Mesenchymal stem cell (in vitro differentiated cells and primary cell): ENCODE results near the gene DOK7.

Experiments used
- DNase-seq: peaks from one replicate; pipeline ENCODE4 v3.0.0-alpha.2; 2013
- H2AFZ ChIP-seq: one replicate; pipeline ENCODE4 v1.6.1; 2013; ENCODE audit warnings: low read depth, mild to moderate bottlenecking, control low read depth, inconsistent platforms, low read length, moderate library complexity
- H2AK5ac ChIP-seq: 2 replicates; pipeline ENCODE4 v1.6.1; 2013; ENCODE audit warnings: low read length, moderate library complexity, mild to moderate bottlenecking, inconsistent platforms; ENCODE audit not compliant: severe bottlenecking
- H2BK120ac ChIP-seq: one replicate; pipeline ENCODE4 v1.6.1; 2013; ENCODE audit warnings: low read depth, mild to moderate bottlenecking, inconsistent platforms, low read length, moderate library complexity
- H2BK12ac ChIP-seq, 2 experiments: one replicate each; pipeline ENCODE4 v1.6.1; 2013; ENCODE audit warnings: inconsistent platforms in 2 of 2, low read length in 2 of 2, mild to moderate bottlenecking in 2 of 2, moderate library complexity in 2 of 2, control low read depth in 1 of 2
- H2BK15ac ChIP-seq: one replicate; pipeline ENCODE4 v1.6.1; 2013; ENCODE audit warnings: mild to moderate bottlenecking, low read depth, inconsistent platforms; ENCODE audit not compliant: poor library complexity, severe bottlenecking
- H2BK5ac ChIP-seq: 2 replicates; pipeline ENCODE4 v1.6.1; 2013; ENCODE audit warnings: low read depth, mild to moderate bottlenecking, low read length, control low read depth, inconsistent platforms; ENCODE audit not compliant: poor library complexity, severe bottlenecking
- H3K14ac ChIP-seq, 2 experiments: one replicate each; pipeline ENCODE4 v1.6.1; 2013; ENCODE audit warnings: inconsistent platforms in 2 of 2, low read length in 2 of 2, control low read depth in 1 of 2, mild to moderate bottlenecking in 1 of 2, moderate library complexity in 1 of 2
- H3K18ac ChIP-seq, 2 experiments: one replicate each; pipeline ENCODE4 v1.6.1; 2013; ENCODE audit warnings: inconsistent platforms in 2 of 2, low read length in 2 of 2, control low read depth in 1 of 2, low read depth in 1 of 2, mild to moderate bottlenecking in 1 of 2
- H3K23ac ChIP-seq, 2 experiments: one replicate each; pipeline ENCODE4 v1.6.1; 2013; ENCODE audit warnings: inconsistent platforms in 2 of 2, low read length in 2 of 2, mild to moderate bottlenecking in 2 of 2, moderate library complexity in 2 of 2, control low read depth in 1 of 2
- H3K27ac ChIP-seq: 2 replicates; pipeline ENCODE4 v1.5.1; 2013; ENCODE audit warnings: mild to moderate bottlenecking, moderate library complexity, low read length, control low read depth, inconsistent platforms; ENCODE audit not compliant: poor library complexity, severe bottlenecking
- H3K27me3 ChIP-seq, 2 experiments: 2 replicates each; pipeline versions ENCODE4 v1.6.1 to v1.7.0; 2013; ENCODE audit warnings: low read length in 2 of 2, mild to moderate bottlenecking in 2 of 2, moderate library complexity in 2 of 2, control low read depth in 1 of 2, inconsistent platforms in 1 of 2; ENCODE audit not compliant: control insufficient read depth in 1 of 2, insufficient read depth in 1 of 2
- H3K36me3 ChIP-seq, 2 experiments: 2 replicates each; pipeline versions ENCODE4 v1.6.1 to v1.7.0; 2013; ENCODE audit warnings: low read length in 2 of 2, control low read depth in 1 of 2, inconsistent platforms in 1 of 2, low read depth in 1 of 2, mild to moderate bottlenecking in 1 of 2; ENCODE audit not compliant: insufficient read depth in 2 of 2, control insufficient read depth in 1 of 2
- H3K4ac ChIP-seq, 2 experiments: one replicate each; pipeline ENCODE4 v1.6.1; 2013; ENCODE audit warnings: inconsistent platforms in 2 of 2, low read length in 2 of 2, mild to moderate bottlenecking in 2 of 2, moderate library complexity in 2 of 2, control low read depth in 1 of 2, low read depth in 1 of 2
- H3K4me1 ChIP-seq: 2 replicates; pipeline ENCODE4 v1.6.1; 2013; ENCODE audit warnings: low read depth, low read length, control low read depth; ENCODE audit not compliant: control insufficient read depth, insufficient read depth
- H3K4me2 ChIP-seq: 2 replicates; pipeline ENCODE4 v1.6.1; 2013; ENCODE audit warnings: low read length, mild to moderate bottlenecking, inconsistent platforms; ENCODE audit not compliant: poor library complexity, severe bottlenecking
- H3K4me3 ChIP-seq, 2 experiments: 2 replicates each; pipeline versions ENCODE4 v1.5.1 to v1.7.0; 2013; ENCODE audit warnings: low read length in 2 of 2, mild to moderate bottlenecking in 2 of 2, control low read depth in 1 of 2, low read depth in 1 of 2; ENCODE audit not compliant: insufficient read depth in 1 of 2
- H3K79me1 ChIP-seq: replicated peaks from 2 replicates; pipeline ENCODE4 v1.6.1; 2013; ENCODE audit warnings: mild to moderate bottlenecking, control low read depth, low read length, inconsistent platforms; ENCODE audit not compliant: poor library complexity, severe bottlenecking
- H3K9ac ChIP-seq: 2 replicates; pipeline ENCODE4 v1.7.0; 2013; ENCODE audit warnings: mild to moderate bottlenecking, low read length, moderate library complexity
- H3K9me3 ChIP-seq: 2 replicates; pipeline ENCODE4 v1.7.0; 2013; ENCODE audit warnings: mild to moderate bottlenecking, low read length; ENCODE audit not compliant: control insufficient read depth
- H4K8ac ChIP-seq: one replicate; pipeline ENCODE4 v1.6.1; 2013; ENCODE audit warnings: inconsistent platforms, mild to moderate bottlenecking, low read length, moderate library complexity
- H4K91ac ChIP-seq: one replicate; pipeline ENCODE4 v1.6.1; 2013; ENCODE audit warnings: mild to moderate bottlenecking, low read length, inconsistent platforms
- WGBS: methylation state at CpG from one replicate; pipeline ENCODE4 v1.1.7; 2013; ENCODE audit warnings: mixed read lengths; 5-methylcytosine and 5-hydroxymethylcytosine counted together

DOK7 gene

GRCh38 chr4:3427706-3428446 is 35.2 kb upstream of the DOK7 start:
- Histone ChIP-seq H2BK12ac (no peak overlapping the region), H3K4me3 (no peak overlapping the region), H4K8ac (no peak overlapping the region), H3K23ac (no peak overlapping the region), H2BK120ac (no peak overlapping the region), H3K4ac (no peak overlapping the region), H3K79me1 (no peaks in the 10 kb centered on the region), H2AFZ (no peak overlapping the region), H3K36me3 (peaks cover 23 to 80% of the 10 kb centered on the region in 2 experiments), H2BK15ac (no peak overlapping the region), H3K4me2 (no peak overlapping the region), H3K27me3 (no peaks in the 10 kb centered on the region), H3K9me3 (no peaks in the 10 kb centered on the region), H2AK5ac (no peak overlapping the region), H3K18ac (no peak overlapping the region), H3K9ac (no peak overlapping the region), H3K27ac (no peak overlapping the region), H3K14ac (no peak overlapping the region), H4K91ac (no peak overlapping the region), H3K4me1 (peaks cover 2% of the 10 kb centered on the region), H2BK5ac (no peak overlapping the region)
- 95% methylated on average over 17 of the region's 17 CpGs for WGBS
- no peak for DNase-seq

GRCh38 chr4:3429651-3430050 is 33.5 kb upstream of the DOK7 start:
- no peak overlapping the region for H3K27ac ChIP-seq
- 91% methylated on average over 12 of the region's 12 CpGs for WGBS

GRCh38 chr4:3430524-3430923 is 32.6 kb upstream of the DOK7 start:
- Histone ChIP-seq H3K27me3 (no peaks in the 10 kb centered on the region), H3K79me1 (no peaks in the 10 kb centered on the region), H3K18ac (no peak overlapping the region), H3K36me3 (peaks cover 8 to 66% of the 10 kb centered on the region in 2 experiments), H3K4me1 (peaks cover 5% of the 10 kb centered on the region), H3K4ac (no peak overlapping the region), H3K9me3 (no peaks in the 10 kb centered on the region), H4K8ac (no peak overlapping the region), H3K4me3 (no peak overlapping the region), H2AFZ (no peak overlapping the region), H2BK5ac (no peak overlapping the region), H2BK12ac (no peak overlapping the region), H2AK5ac (no peak overlapping the region), H2BK15ac (no peak overlapping the region), H3K27ac (no peak overlapping the region), H4K91ac (no peak overlapping the region), H3K9ac (no peak overlapping the region), H3K23ac (no peak overlapping the region), H3K4me2 (no peak overlapping the region), H2BK120ac (no peak overlapping the region), H3K14ac (no peak overlapping the region)
- no peak for DNase-seq
- 90% methylated on average over 21 of the region's 21 CpGs for WGBS

More at GRCh38 chr4:3429651-3430050, 33.5 kb upstream of the DOK7 start:
- Histone ChIP-seq H3K9me3 (no peaks in the 10 kb centered on the region), H4K91ac (no peak overlapping the region), H3K27me3 (no peaks in the 10 kb centered on the region), H3K4ac (no peak overlapping the region), H3K23ac (no peak overlapping the region), H3K9ac (no peak overlapping the region), H3K4me3 (no peak overlapping the region), H2BK120ac (no peak overlapping the region), H2AK5ac (no peak overlapping the region), H3K36me3 (peaks cover 13 to 73% of the 10 kb centered on the region in 2 experiments), H3K14ac (no peak overlapping the region), H2AFZ (no peak overlapping the region), H2BK5ac (no peak overlapping the region), H3K79me1 (no peaks in the 10 kb centered on the region), H3K18ac (no peak overlapping the region), H3K4me2 (no peak overlapping the region), H3K4me1 (peaks cover 2% of the 10 kb centered on the region), H2BK12ac (no peak overlapping the region), H2BK15ac (no peak overlapping the region), H4K8ac (no peak overlapping the region)
- DNase-seq = no peak

DNA sequence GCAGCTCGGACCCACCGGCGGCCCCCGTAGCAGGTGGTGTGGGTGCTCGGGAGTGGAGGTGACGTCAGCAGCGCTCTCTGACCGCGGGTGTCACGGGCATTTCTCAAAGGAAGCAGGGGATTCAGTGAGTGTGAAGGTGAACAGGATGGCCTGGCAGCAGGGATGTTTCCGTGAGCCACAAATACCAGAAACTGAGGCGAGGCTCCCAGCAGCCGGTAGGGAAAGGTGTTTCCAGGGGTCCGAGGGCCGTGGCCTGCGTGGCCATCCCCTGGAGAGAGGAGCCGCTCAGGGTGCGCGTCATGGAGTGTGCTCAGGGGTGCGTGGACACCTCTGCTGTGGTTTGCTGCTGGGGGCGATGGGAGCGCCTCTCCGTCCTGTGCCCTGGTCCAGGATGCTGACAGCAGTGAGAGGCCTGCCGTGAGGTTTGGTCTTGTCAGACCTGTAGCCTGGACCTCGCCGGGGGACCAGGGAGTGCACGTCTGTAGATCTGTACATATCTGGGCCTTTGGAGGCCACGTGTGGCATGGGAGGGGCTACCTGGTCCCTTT is 31.6 kb upstream of the DOK7 start:
- no peak overlapping the region for H2BK12ac ChIP-seq
- H3K23ac ChIP-seq = no peak overlapping the region
- no peak overlapping the region for H2BK120ac ChIP-seq
- H3K9me3 ChIP-seq = no peaks in the 10 kb centered on the region
- DNase-seq = no peak
- H3K36me3 ChIP-seq = peaks cover 8 to 63% of the 10 kb centered on the region in 2 experiments
- H3K27me3 ChIP-seq = no peaks in the 10 kb centered on the region
- no peak overlapping the region for H4K91ac ChIP-seq
- H3K4ac ChIP-seq = no peak overlapping the region
- no peak overlapping the region for H2BK15ac ChIP-seq
- H3K18ac ChIP-seq = no peak overlapping the region
- no peak overlapping the region for H3K4me2 ChIP-seq
- WGBS = 94% methylated on average over 28 of the region's 28 CpGs
- no peak overlapping the region for H2AK5ac ChIP-seq
- no peak overlapping the region for H3K9ac ChIP-seq
- H3K4me3 ChIP-seq = no peak overlapping the region
- no peaks in the 10 kb centered on the region for H3K79me1 ChIP-seq
- peaks cover 15% of the 10 kb centered on the region for H3K4me1 ChIP-seq
- H2BK5ac ChIP-seq = no peak overlapping the region
- H3K27ac ChIP-seq = no peak overlapping the region
- no peak overlapping the region for H4K8ac ChIP-seq
- no peak overlapping the region for H3K14ac ChIP-seq
- no peak overlapping the region for H2AFZ ChIP-seq
